Endothelial cell of umbilical vein (primary cell): ENCODE results near the gene DAW1. TPM values are rescaled to one million over a fixed set of nuclear protein-coding genes. Genes with fewer than 3 reads are reported as not detected.

ENCODE experiments used
- BruUV-seq: library from RNA; stranded (reverse); fragments of 400-500 nt; replicated peaks from 2 replicates; lab custom pipeline; 2021; lab: Mats Ljungman, UMichigan
- CTCF ChIA-PET: fragments of 300-600, 350-600 bp; sonication (Branson Sonifier 250); formaldehyde crosslinking; loops from one replicate; lab custom pipeline; 2021; ENCODE audit warnings: antibody characterized with exemption, inconsistent platforms; lab: Charles Lee
- POLR2A ChIA-PET: fragments of 300-600, 350-600 bp; sonication (Branson Sonifier 250); formaldehyde crosslinking; loops from one replicate; lab custom pipeline; 2021; ENCODE audit warnings: antibody characterized with exemption, inconsistent platforms; lab: Charles Lee
- DNase-seq: peaks from one replicate; pipeline ENCODE4 v3.0.0-alpha.2; 2011; ENCODE audit warnings: low read depth, low spot score
- FAIRE-seq: peaks from 2 replicates; lab custom pipeline; 2011; peaks lifted over from hg19 to GRCh38; lab: Jason Lieb, UNC
- H2AFZ ChIP-seq: 2 replicates; pipeline ENCODE4 v1.6.0; 2012; ENCODE audit warnings: low read depth, low read length, control low read depth, inconsistent platforms
- H3K27ac ChIP-seq: 2 replicates; pipeline ENCODE4 v1.5.1; 2011; ENCODE audit warnings: low read depth, mild to moderate bottlenecking, control low read depth, low read length, moderate library complexity; ENCODE audit not compliant: insufficient read depth
- H3K27me3 ChIP-seq, 2 experiments: 2 replicates each; pipeline versions ENCODE4 v1.6.0 to v1.6.1; 2011; ENCODE audit warnings: low read length in 2 of 2, mixed read lengths in 1 of 2; ENCODE audit not compliant: control insufficient read depth in 2 of 2, insufficient read depth in 2 of 2
- H3K36me3 ChIP-seq, 2 experiments: 2 replicates in 1 of 2; 3 replicates in 1 of 2; pipeline ENCODE4 v1.5.1; 2011; ENCODE audit warnings: low read length in 2 of 2, mild to moderate bottlenecking in 1 of 2, moderate library complexity in 1 of 2; ENCODE audit not compliant: control insufficient read depth in 2 of 2, insufficient read depth in 2 of 2; ENCODE audit errors: extremely low read depth in 1 of 2
- H3K4me1 ChIP-seq: 3 replicates; pipeline ENCODE4 v1.5.1; 2011; ENCODE audit warnings: mild to moderate bottlenecking, low read length; ENCODE audit not compliant: control insufficient read depth, insufficient read depth; ENCODE audit errors: extremely low read depth
- H3K4me2 ChIP-seq: 2 replicates; pipeline ENCODE4 v1.6.1; 2011; ENCODE audit warnings: low read length, control low read depth, mixed read lengths; ENCODE audit not compliant: insufficient read depth
- H3K4me3 ChIP-seq, 3 experiments: fragments of 200-600 bp in 1 of 3; sonication (generic), shearing (Covaris generic) in 1 of 3; replicated peaks in 1 of 3; 2 replicates each; pipeline ENCODE4 v1.5.1; 2011 to 2016; ENCODE audit warnings: control low read depth in 3 of 3, low read length in 3 of 3, mild to moderate bottlenecking in 2 of 3, inconsistent platforms in 1 of 3, low read depth in 1 of 3, moderate library complexity in 1 of 3; ENCODE audit not compliant: insufficient read depth in 1 of 3
- H3K79me2 ChIP-seq: 2 replicates; pipeline ENCODE4 v1.6.0; 2012; ENCODE audit warnings: low read length, inconsistent platforms; ENCODE audit not compliant: control insufficient read depth, insufficient read depth
- H3K9ac ChIP-seq: replicated peaks from 2 replicates; pipeline ENCODE3; 2011; ENCODE audit warnings: low read length, control low read depth; ENCODE audit not compliant: insufficient read depth; ENCODE audit errors: extremely low read depth
- H3K9me1 ChIP-seq: replicated peaks from 3 replicates; pipeline ENCODE4 v1.6.0; 2011; ENCODE audit warnings: mild to moderate bottlenecking, low read length; ENCODE audit not compliant: control insufficient read depth, insufficient read depth; ENCODE audit errors: extremely low read depth
- H3K9me3 ChIP-seq: replicated peaks from 2 replicates; pipeline ENCODE4 v1.5.1; 2012; ENCODE audit warnings: low read length, inconsistent platforms; ENCODE audit not compliant: control insufficient read depth, insufficient read depth
- H4K20me1 ChIP-seq: replicated peaks from 2 replicates; pipeline ENCODE3; 2011; ENCODE audit warnings: mild to moderate bottlenecking, low read length; ENCODE audit not compliant: control insufficient read depth, insufficient read depth; ENCODE audit errors: extremely low read depth
- EZH2 ChIP-seq: IDR thresholded peaks from 2 replicates; pipeline ENCODE4 v1.6.1; 2012; ENCODE audit warnings: borderline replicate concordance, low read depth, mild to moderate bottlenecking, moderate library complexity, low read length, inconsistent platforms; ENCODE audit not compliant: severe bottlenecking
- FOS ChIP-seq: IDR thresholded peaks from 2 replicates; pipeline ENCODE4 v1.6.1; 2011; ENCODE audit warnings: mild to moderate bottlenecking, low read length, moderate library complexity, borderline replicate concordance; ENCODE audit not compliant: insufficient read depth
- GATA2 ChIP-seq: IDR thresholded peaks from 2 replicates; pipeline ENCODE4 v1.7.0; 2011; ENCODE audit warnings: low read depth, mild to moderate bottlenecking, moderate library complexity, mixed read lengths, low read length; ENCODE audit not compliant: insufficient read length, insufficient read depth
- JUN ChIP-seq: IDR thresholded peaks from 2 replicates; pipeline ENCODE4 v1.6.1; 2011; ENCODE audit warnings: borderline replicate concordance, low read depth; ENCODE audit not compliant: insufficient read length, insufficient read depth
- MYC ChIP-seq: IDR thresholded peaks from one replicate; pipeline ENCODE4 v1.6.1; 2011; ENCODE audit warnings: mild to moderate bottlenecking, low read depth, low read length
- POLR2A ChIP-seq: IDR thresholded peaks from 2 replicates; pipeline ENCODE4 v1.6.1; 2012; ENCODE audit warnings: low read depth, mild to moderate bottlenecking, control low read depth, low read length
- POLR2AphosphoS5 ChIP-seq: IDR thresholded peaks from 2 replicates; pipeline ENCODE4 v1.6.1; 2012; ENCODE audit warnings: low read depth, mild to moderate bottlenecking, control low read depth, low read length, moderate library complexity; ENCODE audit not compliant: insufficient read depth
- dilution Hi-C: fragments of 300-500 bp; cut with MboI; formaldehyde crosslinking; loops from one replicate; pipeline ENCODE4 v1.15.0; 2019; ENCODE audit warnings: low sequenced_read_pairs; ENCODE audit not compliant: extremely low pct_ligation_motif_present
- intact Hi-C: fragments of 100-400 bp; cut with micrococcal nuclease; formaldehyde crosslinking; loops from one replicate; pipeline ENCODE4 v1.10.0; 2022
- polyA plus RNA-seq, 4 experiments: library from polyadenylated mRNA; depleted of rRNA in 3 of 4; stranded (reverse) in 3 of 4; unstranded in 1 of 4; fragments of >200 nt; gene quantifications; 2 replicates each; pipeline versions ENCODE4 v1.2.1 to v1.2.3, GENCODE V29; 2011 to 2012; ENCODE audit warnings: missing spikeins in 1 of 4
- total RNA-seq: library from RNA; stranded (reverse); gene quantifications from 2 replicates; pipeline ENCODE4 v1.2.3, GENCODE V29; 2021
- TF ChIP-seq, protein P1 (sequence below), 2 donors: IDR thresholded peaks; 1 replicate in 1 of 2; 2 replicates in 1 of 2; pipeline ENCODE4 v1.5.1; 2011; ENCODE audit warnings: low read length in 2 of 2, mild to moderate bottlenecking in 2 of 2, moderate library complexity in 2 of 2, control low read depth in 1 of 2, inconsistent platforms in 1 of 2, low read depth in 1 of 2; ENCODE audit not compliant: insufficient read depth in 1 of 2; ENCODE audit errors: extremely low read depth in 1 of 2
- TF ChIP-seq, protein P2 (sequence below): IDR thresholded peaks from 2 replicates; pipeline ENCODE4 v1.6.1; 2011; ENCODE audit not compliant: insufficient read depth, insufficient read length

Gene DAW1
- total and polyA plus RNA-seq, 2 donors (not counting 3 experiments of a cell fraction or from before 2014, with no cell fraction given), result 1.2 to 2.0 TPM

DNA sequence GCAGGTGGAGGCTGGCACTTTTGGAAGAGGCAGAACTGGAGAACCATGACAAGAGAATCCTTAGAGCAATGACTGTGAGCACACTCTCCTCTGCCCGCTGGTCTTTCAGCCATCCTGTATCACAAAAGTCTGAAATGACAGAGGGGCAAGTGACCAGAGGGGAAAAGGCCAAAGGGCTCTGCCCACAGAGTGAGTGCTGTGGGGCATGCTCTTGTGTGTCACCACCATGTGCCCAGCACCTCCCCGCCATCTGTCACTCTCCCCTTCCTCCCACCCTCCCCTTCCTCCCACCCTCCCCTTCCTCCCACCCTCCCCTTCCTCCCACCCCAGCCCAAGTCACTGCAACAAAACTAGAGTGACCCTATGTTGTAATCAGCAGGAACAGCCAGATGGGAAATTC is 31.9 kb downstream of the DAW1 start:
- dilution Hi-C loops, result no loop called here
- Histone ChIP-seq H3K79me2 (no peaks in the 10 kb centered on the region), H3K4me1 (no peaks in the 10 kb centered on the region), H3K36me3 (no peaks in the 10 kb centered on the region), H3K27me3 (no peaks in the 10 kb centered on the region), H3K9me3 (no peaks in the 10 kb centered on the region), H3K4me3 (no peak overlapping the region), H3K9me1 (no peaks in the 10 kb centered on the region), H3K27ac (no peak overlapping the region), H4K20me1 (no peaks in the 10 kb centered on the region), H3K4me2 (no peak overlapping the region), H2AFZ (no peak overlapping the region), H3K9ac (no peak overlapping the region)
- CTCF ChIA-PET, result interaction anchor here (5.2 kb wide), 1 partner anchor 13 kb away, joined by 25 read pairs; no protein-coding TSS in a partner anchor
- DNase-seq (no peak), FAIRE-seq (no peak)
- BruUV-seq, result no TSS peak
- intact Hi-C loops, result no loop called here
- TF ChIP-seq POLR2A (no peak), POLR2AphosphoS5 (no peak), FOS (no peak), MYC (no peak), JUN (no peak), GATA2 (no peak), EZH2 (no peak)
- TF ChIP-seq, protein P1, sequence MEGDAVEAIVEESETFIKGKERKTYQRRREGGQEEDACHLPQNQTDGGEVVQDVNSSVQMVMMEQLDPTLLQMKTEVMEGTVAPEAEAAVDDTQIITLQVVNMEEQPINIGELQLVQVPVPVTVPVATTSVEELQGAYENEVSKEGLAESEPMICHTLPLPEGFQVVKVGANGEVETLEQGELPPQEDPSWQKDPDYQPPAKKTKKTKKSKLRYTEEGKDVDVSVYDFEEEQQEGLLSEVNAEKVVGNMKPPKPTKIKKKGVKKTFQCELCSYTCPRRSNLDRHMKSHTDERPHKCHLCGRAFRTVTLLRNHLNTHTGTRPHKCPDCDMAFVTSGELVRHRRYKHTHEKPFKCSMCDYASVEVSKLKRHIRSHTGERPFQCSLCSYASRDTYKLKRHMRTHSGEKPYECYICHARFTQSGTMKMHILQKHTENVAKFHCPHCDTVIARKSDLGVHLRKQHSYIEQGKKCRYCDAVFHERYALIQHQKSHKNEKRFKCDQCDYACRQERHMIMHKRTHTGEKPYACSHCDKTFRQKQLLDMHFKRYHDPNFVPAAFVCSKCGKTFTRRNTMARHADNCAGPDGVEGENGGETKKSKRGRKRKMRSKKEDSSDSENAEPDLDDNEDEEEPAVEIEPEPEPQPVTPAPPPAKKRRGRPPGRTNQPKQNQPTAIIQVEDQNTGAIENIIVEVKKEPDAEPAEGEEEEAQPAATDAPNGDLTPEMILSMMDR (IDR thresholded peaks at IDR 0.05; ENCODE audit: extremely low read depth in 1 of 2, insufficient read depth in 1 of 2, low read depth in 1 of 2, low read length in 2 of 2), result no peak
- TF ChIP-seq, protein P2, sequence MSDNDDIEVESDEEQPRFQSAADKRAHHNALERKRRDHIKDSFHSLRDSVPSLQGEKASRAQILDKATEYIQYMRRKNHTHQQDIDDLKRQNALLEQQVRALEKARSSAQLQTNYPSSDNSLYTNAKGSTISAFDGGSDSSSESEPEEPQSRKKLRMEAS, result no peak
- POLR2A ChIA-PET, result no interaction called here
